HepG2 (cell line): ENCODE measurements around the gene POLH. TPM values are rescaled to one million over a fixed set of nuclear protein-coding genes. Genes with fewer than 3 reads are reported as not detected.

Experiments used
- ARHGAP35 ChIP-seq: sonication (generic); formaldehyde crosslinking; IDR thresholded peaks from 2 replicates; pipeline ENCODE4 v1.9.0; 2022; ENCODE audit warnings: mild to moderate bottlenecking, inconsistent platforms, moderate library complexity, missing genetic modification reagents, borderline replicate concordance
- ASH2L ChIP-seq: fragments of 300-600, 200-600 bp; sonication (generic); IDR thresholded peaks from 2 replicates; pipeline ENCODE4 v1.7.0; 2017; ENCODE audit warnings: low read depth, mild to moderate bottlenecking, moderate library complexity, mixed read lengths, low read length; ENCODE audit not compliant: insufficient read length
- ERF ChIP-seq: IDR thresholded peaks from 2 replicates; pipeline ENCODE4 v1.6.1; 2018; ENCODE audit warnings: missing biosample characterization, missing genetic modification reagents
- HNRNPUL1 ChIP-seq: fragments of 200-400 bp; formaldehyde crosslinking; IDR thresholded peaks from 2 replicates; pipeline ENCODE4 v1.6.1; 2017; ENCODE audit warnings: low read depth, mild to moderate bottlenecking, low read length, moderate library complexity
- HOXD1 ChIP-seq: sonication (generic); formaldehyde crosslinking; IDR thresholded peaks from 2 replicates; pipeline ENCODE4 v1.5.0; 2020; ENCODE audit warnings: missing genetic modification reagents
- KLF16 ChIP-seq, 2 experiments: sonication (generic) in 1 of 2; formaldehyde crosslinking in 1 of 2; IDR thresholded peaks; 2 replicates each; pipeline versions ENCODE4 v1.6.1 to v1.8.0; 2016 to 2023; ENCODE audit warnings: missing genetic modification reagents in 2 of 2, missing compliant biosample characterization in 1 of 2
- MBNL3 ChIP-seq: fragments of 250-450 bp; sonication (Bioruptor Pico); conservative IDR thresholded peaks from 2 replicates; pipeline ENCODE4 v1.8.0; 2022; ENCODE audit warnings: mild to moderate bottlenecking, inconsistent platforms
- MIER2 ChIP-seq: IDR thresholded peaks from 2 replicates; pipeline ENCODE4 v1.6.1; 2016; ENCODE audit warnings: missing biosample characterization, missing genetic modification reagents
- MTA3 ChIP-seq: sonication (generic); formaldehyde crosslinking; IDR thresholded peaks from 2 replicates; pipeline ENCODE4 v1.4.0; 2020; ENCODE audit warnings: missing genetic modification reagents
- RAD21 ChIP-seq: fragments of 450-650 bp; formaldehyde crosslinking; IDR thresholded peaks from 2 replicates; pipeline ENCODE4 v1.5.0; 2020; ENCODE audit warnings: mild to moderate bottlenecking
- RFXANK ChIP-seq: IDR thresholded peaks from 2 replicates; pipeline ENCODE4 v1.6.1; 2016
- SMAD9 ChIP-seq: sonication (generic); formaldehyde crosslinking; IDR thresholded peaks from 2 replicates; pipeline ENCODE4 v1.5.1; 2020; ENCODE audit warnings: mild to moderate bottlenecking, missing genetic modification reagents
- SMC3 ChIP-seq: IDR thresholded peaks from 2 replicates; pipeline ENCODE4 v1.6.1; 2011; ENCODE audit warnings: low read length, improper control_type of control experiment
- TEAD3 ChIP-seq: optimal IDR thresholded peaks from 2 replicates; pipeline ENCODE3; 2016; ENCODE audit warnings: borderline replicate concordance
- THAP11 ChIP-seq: IDR thresholded peaks from 2 replicates; pipeline ENCODE4 v1.6.1; 2016; ENCODE audit warnings: missing biosample characterization, missing genetic modification reagents
- TOPORS ChIP-seq: sonication (generic); formaldehyde crosslinking; IDR thresholded peaks from 2 replicates; pipeline ENCODE4 v1.8.0; 2023; ENCODE audit warnings: mild to moderate bottlenecking, missing genetic modification reagents
- ZNF383 ChIP-seq: sonication (generic); formaldehyde crosslinking; IDR thresholded peaks from 2 replicates; pipeline ENCODE4 v1.4.0; 2020; ENCODE audit warnings: missing genetic modification reagents, mild to moderate bottlenecking, borderline replicate concordance
- ZNF44 ChIP-seq: sonication (generic); formaldehyde crosslinking; IDR thresholded peaks from 2 replicates; pipeline ENCODE4 v1.5.1; 2020; ENCODE audit warnings: mild to moderate bottlenecking, missing genetic modification reagents
- ZNF709 ChIP-seq: sonication (generic); formaldehyde crosslinking; IDR thresholded peaks from 2 replicates; pipeline ENCODE4 v1.5.0; 2020; ENCODE audit warnings: mild to moderate bottlenecking, missing genetic modification reagents
- ZNF713 ChIP-seq: sonication (generic); formaldehyde crosslinking; IDR thresholded peaks from 2 replicates; pipeline ENCODE4 v1.4.0; 2020; ENCODE audit warnings: mild to moderate bottlenecking, missing genetic modification reagents
- polyA plus RNA-seq, 8 experiments: library from polyadenylated mRNA; depleted of rRNA in 3 of 8; stranded (reverse) in 7 of 8; unstranded in 1 of 8; fragments of >200 nt; fragmentation: Illumina TruSeq in 4 of 8; extraction: Trizol in 4 of 8; gene quantifications; 2 replicates each; pipeline versions ENCODE4 v1.2.1 to v1.2.3, GENCODE V29; 2011 to 2016; ENCODE audit warnings: low read depth in 4 of 8, missing spikeins in 1 of 8, mixed read lengths in 1 of 8; ENCODE audit not compliant: insufficient read depth in 1 of 8
- total RNA-seq, 5 experiments: library from RNA; depleted of rRNA; stranded (reverse); fragments of >200 nt; fragmentation: Illumina TruSeq; extraction: Trizol; gene quantifications; 2 replicates each; pipeline ENCODE4 v1.2.3, GENCODE V29; 2016; ENCODE audit warnings: low read depth in 1 of 5
- TF ChIP-seq, protein P1 (sequence below): sonication (generic); formaldehyde crosslinking; IDR thresholded peaks from 2 replicates; pipeline ENCODE4 v1.4.0; 2020; ENCODE audit warnings: missing genetic modification reagents
- TF ChIP-seq, protein P2 (sequence below): IDR thresholded peaks from 2 replicates; pipeline ENCODE4 v1.6.1; 2016; ENCODE audit warnings: control low read depth
- TF ChIP-seq, protein P3 (sequence below): sonication (generic); formaldehyde crosslinking; IDR thresholded peaks from 2 replicates; pipeline ENCODE4 v1.5.1; 2020; ENCODE audit warnings: missing genetic modification reagents, mild to moderate bottlenecking, borderline replicate concordance
- TF ChIP-seq, protein P4 (sequence below): sonication (generic); formaldehyde crosslinking; IDR thresholded peaks from 2 replicates; pipeline ENCODE4 v1.5.0; 2020; ENCODE audit warnings: missing genetic modification reagents, mild to moderate bottlenecking, borderline replicate concordance

The POLH gene
- total and polyA plus RNA-seq, 2 of the 13 experiments (the other 11 are each of a cell fraction or from before 2014, with no cell fraction given), result 11.6 to 25.0 TPM

DNA sequence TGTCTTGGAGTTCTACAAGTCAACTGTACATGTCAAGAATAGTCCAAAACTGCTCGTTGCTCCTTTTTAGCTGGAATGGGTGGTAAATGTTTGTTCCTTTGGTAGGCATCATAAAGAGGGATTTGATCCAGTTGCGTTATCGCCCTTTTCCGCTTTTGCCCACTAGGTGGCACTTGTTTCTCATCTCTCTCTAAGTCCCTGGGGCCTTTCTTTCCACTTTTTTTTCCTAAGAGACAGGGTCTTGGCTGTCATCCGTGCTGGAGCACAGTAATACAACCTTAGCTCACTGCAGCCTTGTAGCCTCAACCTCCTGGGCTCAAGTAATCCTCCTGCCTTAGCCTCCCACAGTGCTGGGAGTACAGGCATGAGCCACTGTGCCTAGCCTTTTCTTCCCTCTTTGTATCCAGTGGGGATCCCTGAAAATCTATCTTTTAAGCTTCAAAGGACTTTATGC lies 32.4 kb downstream of the POLH start (continued):
- 0 out of 2 replicates have a peak, but pooled peaks have one; percentile 45 for TF ChIP-seq ZNF713 (CRISPR knock-in tag)
- TF ChIP-seq KLF16 (CRISPR knock-in tag; IDR thresholded peaks at IDR 0.05), result 0 out of 4 replicates have a peak, but pooled peaks of 1 of the 2 experiments have one; percentile 50
- TF ChIP-seq, protein P1, sequence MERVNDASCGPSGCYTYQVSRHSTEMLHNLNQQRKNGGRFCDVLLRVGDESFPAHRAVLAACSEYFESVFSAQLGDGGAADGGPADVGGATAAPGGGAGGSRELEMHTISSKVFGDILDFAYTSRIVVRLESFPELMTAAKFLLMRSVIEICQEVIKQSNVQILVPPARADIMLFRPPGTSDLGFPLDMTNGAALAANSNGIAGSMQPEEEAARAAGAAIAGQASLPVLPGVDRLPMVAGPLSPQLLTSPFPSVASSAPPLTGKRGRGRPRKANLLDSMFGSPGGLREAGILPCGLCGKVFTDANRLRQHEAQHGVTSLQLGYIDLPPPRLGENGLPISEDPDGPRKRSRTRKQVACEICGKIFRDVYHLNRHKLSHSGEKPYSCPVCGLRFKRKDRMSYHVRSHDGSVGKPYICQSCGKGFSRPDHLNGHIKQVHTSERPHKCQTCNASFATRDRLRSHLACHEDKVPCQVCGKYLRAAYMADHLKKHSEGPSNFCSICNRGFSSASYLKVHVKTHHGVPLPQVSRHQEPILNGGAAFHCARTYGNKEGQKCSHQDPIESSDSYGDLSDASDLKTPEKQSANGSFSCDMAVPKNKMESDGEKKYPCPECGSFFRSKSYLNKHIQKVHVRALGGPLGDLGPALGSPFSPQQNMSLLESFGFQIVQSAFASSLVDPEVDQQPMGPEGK (CRISPR knock-in tag), result peak; percentile 29; the same call in 1 of the 2 replicates
- 0 out of 2 replicates have a peak, but pooled peaks have one; percentile 22 for TF ChIP-seq ZNF44 (CRISPR knock-in tag)
- peak; percentile 54 for TF ChIP-seq RAD21 (CRISPR knock-in tag)
- no peak for TF ChIP-seq HOXD1 (CRISPR knock-in tag)
- TF ChIP-seq, protein P2, sequence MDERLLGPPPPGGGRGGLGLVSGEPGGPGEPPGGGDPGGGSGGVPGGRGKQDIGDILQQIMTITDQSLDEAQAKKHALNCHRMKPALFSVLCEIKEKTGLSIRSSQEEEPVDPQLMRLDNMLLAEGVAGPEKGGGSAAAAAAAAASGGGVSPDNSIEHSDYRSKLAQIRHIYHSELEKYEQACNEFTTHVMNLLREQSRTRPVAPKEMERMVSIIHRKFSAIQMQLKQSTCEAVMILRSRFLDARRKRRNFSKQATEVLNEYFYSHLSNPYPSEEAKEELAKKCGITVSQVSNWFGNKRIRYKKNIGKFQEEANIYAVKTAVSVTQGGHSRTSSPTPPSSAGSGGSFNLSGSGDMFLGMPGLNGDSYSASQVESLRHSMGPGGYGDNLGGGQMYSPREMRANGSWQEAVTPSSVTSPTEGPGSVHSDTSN, result no peak
- peak; percentile 17 for TF ChIP-seq TEAD3
- TF ChIP-seq MIER2, result no peak
- TF ChIP-seq ARHGAP35 (CRISPR knock-in tag), result no peak
- TF ChIP-seq SMAD9, result no peak
- no peak for TF ChIP-seq HNRNPUL1
- no peak for TF ChIP-seq TOPORS (CRISPR knock-in tag)
- peak; percentile 80; the same call in 1 of the 2 replicates for TF ChIP-seq SMC3
- TF ChIP-seq ZNF709, result no peak
- 0 out of 2 replicates have a peak, but pooled peaks have one; percentile 31 for TF ChIP-seq ERF
- no peak for TF ChIP-seq RFXANK
- peak; percentile 53 for TF ChIP-seq THAP11
- peak; percentile 19 for TF ChIP-seq ASH2L
- TF ChIP-seq MBNL3 (CRISPR knock-in tag), result no peak
- no peak for TF ChIP-seq MTA3 (CRISPR knock-in tag)
- TF ChIP-seq, protein P3, sequence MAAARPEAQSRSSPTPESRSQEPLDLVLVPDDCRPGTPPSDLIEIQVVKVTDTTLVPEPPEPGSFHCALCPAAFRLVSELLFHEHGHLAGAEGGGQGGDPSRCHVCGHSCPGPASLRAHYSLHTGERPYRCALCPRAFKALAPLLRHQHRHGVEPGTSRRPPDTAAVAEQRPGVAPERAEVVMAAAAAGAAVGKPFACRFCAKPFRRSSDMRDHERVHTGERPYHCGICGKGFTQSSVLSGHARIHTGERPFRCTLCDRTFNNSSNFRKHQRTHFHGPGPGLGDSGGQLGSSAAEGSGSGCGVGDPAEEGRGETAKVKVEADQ (CRISPR knock-in tag), result no peak
- TF ChIP-seq ZNF383 (CRISPR knock-in tag), result no peak
- TF ChIP-seq, protein P4, sequence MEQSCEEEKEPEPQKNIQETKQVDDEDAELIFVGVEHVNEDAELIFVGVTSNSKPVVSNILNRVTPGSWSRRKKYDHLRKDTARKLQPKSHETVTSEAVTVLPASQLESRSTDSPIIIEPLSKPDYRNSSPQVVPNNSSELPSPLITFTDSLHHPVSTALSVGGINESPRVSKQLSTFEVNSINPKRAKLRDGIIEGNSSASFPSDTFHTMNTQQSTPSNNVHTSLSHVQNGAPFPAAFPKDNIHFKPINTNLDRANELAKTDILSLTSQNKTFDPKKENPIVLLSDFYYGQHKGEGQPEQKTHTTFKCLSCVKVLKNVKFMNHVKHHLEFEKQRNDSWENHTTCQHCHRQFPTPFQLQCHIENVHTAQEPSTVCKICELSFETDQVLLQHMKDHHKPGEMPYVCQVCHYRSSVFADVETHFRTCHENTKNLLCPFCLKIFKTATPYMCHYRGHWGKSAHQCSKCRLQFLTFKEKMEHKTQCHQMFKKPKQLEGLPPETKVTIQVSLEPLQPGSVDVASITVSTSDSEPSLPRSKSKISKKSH (CRISPR knock-in tag), result no peak
